Mesendoderm (in vitro differentiated cells): ENCODE data around the gene ABR.
"Not testable (repeated sequence)": the region's sequence is repeated elsewhere in the genome, so short reads cannot be mapped to it uniquely, and the experiment has no call there.

Experiments
- DNase-seq: peaks from one replicate; pipeline ENCODE4 v3.0.0; 2013
- H2AK5ac ChIP-seq: 2 replicates; pipeline ENCODE4 v1.6.1; 2013; ENCODE audit warnings: low read length, inconsistent platforms
- H2BK120ac ChIP-seq: 2 replicates; pipeline ENCODE4 v1.6.1; 2013; ENCODE audit warnings: low read depth, mild to moderate bottlenecking, low read length, moderate library complexity, mixed read lengths
- H2BK15ac ChIP-seq: replicated peaks from 2 replicates; pipeline ENCODE4 v1.6.1; 2013; ENCODE audit warnings: low read depth, mild to moderate bottlenecking, moderate library complexity
- H2BK5ac ChIP-seq: 2 replicates; pipeline ENCODE4 v1.6.1; 2013; ENCODE audit warnings: low read length, inconsistent platforms
- H3K18ac ChIP-seq: 2 replicates; pipeline ENCODE4 v1.6.1; 2013; ENCODE audit warnings: mild to moderate bottlenecking, low read length, mixed read lengths
- H3K23ac ChIP-seq: one replicate; pipeline ENCODE4 v1.6.1; 2013; ENCODE audit warnings: low read length
- H3K27ac ChIP-seq: 2 replicates; pipeline ENCODE4 v1.5.1; 2013; ENCODE audit warnings: low read depth, mild to moderate bottlenecking, inconsistent platforms, low read length, moderate library complexity
- H3K27me3 ChIP-seq: 2 replicates; pipeline ENCODE4 v1.6.1; 2013; ENCODE audit warnings: low read length, control low read depth, mild to moderate bottlenecking, inconsistent platforms; ENCODE audit not compliant: insufficient read depth, poor library complexity
- H3K36me3 ChIP-seq: 2 replicates; pipeline ENCODE4 v1.6.1; 2013; ENCODE audit warnings: low read length, inconsistent platforms; ENCODE audit not compliant: control insufficient read depth, insufficient read depth
- H3K4ac ChIP-seq: one replicate; pipeline ENCODE4 v1.6.1; 2013; ENCODE audit warnings: low read depth, mild to moderate bottlenecking, low read length, moderate library complexity
- H3K4me1 ChIP-seq: 2 replicates; pipeline ENCODE4 v1.6.1; 2013; ENCODE audit warnings: low read depth, low read length, inconsistent platforms; ENCODE audit not compliant: control insufficient read depth
- H3K4me2 ChIP-seq: 2 replicates; pipeline ENCODE4 v1.6.1; 2013; ENCODE audit warnings: low read length
- H3K4me3 ChIP-seq: 2 replicates; pipeline ENCODE4 v1.5.1; 2013; ENCODE audit warnings: mild to moderate bottlenecking, low read length
- H3K56ac ChIP-seq: one replicate; pipeline ENCODE4 v1.6.1; 2013; ENCODE audit warnings: low read length
- H3K79me1 ChIP-seq: 2 replicates; pipeline ENCODE4 v1.6.1; 2013; ENCODE audit warnings: low read length, inconsistent platforms
- H3K79me2 ChIP-seq: 2 replicates; pipeline ENCODE4 v1.6.1; 2013; ENCODE audit warnings: mild to moderate bottlenecking, low read length; ENCODE audit not compliant: control insufficient read depth, insufficient read depth
- H3K9ac ChIP-seq: 2 replicates; pipeline ENCODE4 v1.6.1; 2013; ENCODE audit warnings: low read length, inconsistent platforms
- H4K5ac ChIP-seq: one replicate; pipeline ENCODE4 v1.6.1; 2013; ENCODE audit warnings: low read length
- H4K8ac ChIP-seq: one replicate; pipeline ENCODE4 v1.6.1; 2013; ENCODE audit warnings: low read depth, mild to moderate bottlenecking, control low read depth, low read length, moderate library complexity
- WGBS: extraction: QIAGEN DNeasy Blood & Tissue Kit; methylation state at CpG from one replicate; pipeline ENCODE4 v1.1.7; 2013; ENCODE audit warnings: low lambda C conversion rate, missing lambda C conversion rate; ENCODE audit not compliant: insufficient coverage; ENCODE audit errors: extremely low coverage; 5-methylcytosine and 5-hydroxymethylcytosine counted together

Gene ABR

GRCh38 chr17:1123393-1123831, 56.4 kb downstream of the ABR start:
- no peak overlapping the region for H3K56ac ChIP-seq
- no peak overlapping the region for H2BK120ac ChIP-seq
- no peak overlapping the region for H2BK5ac ChIP-seq
- H3K18ac ChIP-seq = no peak overlapping the region
- no peak overlapping the region for H2BK15ac ChIP-seq
- H3K79me2 ChIP-seq = no peaks in the 10 kb centered on the region
- no peaks in the 10 kb centered on the region for H3K4me1 ChIP-seq
- no peak overlapping the region for H3K23ac ChIP-seq
- no peak overlapping the region for H3K4ac ChIP-seq
- no peaks in the 10 kb centered on the region for H3K27me3 ChIP-seq
- WGBS = no CpG with 5 or more reads among the region's 24 CpGs
- no peaks in the 10 kb centered on the region for H3K79me1 ChIP-seq
- no peak overlapping the region for H2AK5ac ChIP-seq
- no peak overlapping the region for H4K8ac ChIP-seq
- no peak for DNase-seq
- H3K9ac ChIP-seq = no peak overlapping the region
- H3K4me2 ChIP-seq = no peak overlapping the region
- no peak overlapping the region for H3K27ac ChIP-seq
- no peak overlapping the region for H4K5ac ChIP-seq
- no peak overlapping the region for H3K4me3 ChIP-seq
- H3K36me3 ChIP-seq = no peaks in the 10 kb centered on the region

GRCh38 chr17:1122533-1123392, 57.0 kb downstream of the ABR start:
- Histone ChIP-seq H2AK5ac (no peak overlapping the region), H3K4me1 (no peaks in the 10 kb centered on the region), H3K4me3 (no peak overlapping the region), H4K5ac (no peak overlapping the region), H3K9ac (no peak overlapping the region), H2BK15ac (no peak overlapping the region), H3K23ac (no peak overlapping the region), H2BK5ac (no peak overlapping the region), H3K4me2 (no peak overlapping the region), H3K56ac (no peak overlapping the region), H3K36me3 (no peaks in the 10 kb centered on the region), H3K79me2 (no peaks in the 10 kb centered on the region), H4K8ac (no peak overlapping the region), H3K4ac (no peak overlapping the region), H2BK120ac (no peak overlapping the region), H3K79me1 (no peaks in the 10 kb centered on the region), H3K27me3 (no peaks in the 10 kb centered on the region), H3K18ac (no peak overlapping the region), H3K27ac (no peak overlapping the region)
- WGBS = no CpG with 5 or more reads among the region's 21 CpGs
- peak; percentile 71 for DNase-seq

GRCh38 chr17:1121442-1121817, 58.4 kb downstream of the ABR start:
- not testable (repeated sequence) for H3K4me2 ChIP-seq, H2BK5ac ChIP-seq, H3K27me3 ChIP-seq, H3K9ac ChIP-seq, H3K18ac ChIP-seq, H3K56ac ChIP-seq, H4K8ac ChIP-seq, H2BK15ac ChIP-seq, H3K27ac ChIP-seq, H2BK120ac ChIP-seq, H2AK5ac ChIP-seq, H3K4ac ChIP-seq, H4K5ac ChIP-seq, H3K4me1 ChIP-seq, DNase-seq, H3K4me3 ChIP-seq, H3K79me2 ChIP-seq, H3K23ac ChIP-seq, H3K36me3 ChIP-seq, H3K79me1 ChIP-seq
- whole genome bisulfite sequencing = no CpG with 5 or more reads among the region's 1 CpG

DNA sequence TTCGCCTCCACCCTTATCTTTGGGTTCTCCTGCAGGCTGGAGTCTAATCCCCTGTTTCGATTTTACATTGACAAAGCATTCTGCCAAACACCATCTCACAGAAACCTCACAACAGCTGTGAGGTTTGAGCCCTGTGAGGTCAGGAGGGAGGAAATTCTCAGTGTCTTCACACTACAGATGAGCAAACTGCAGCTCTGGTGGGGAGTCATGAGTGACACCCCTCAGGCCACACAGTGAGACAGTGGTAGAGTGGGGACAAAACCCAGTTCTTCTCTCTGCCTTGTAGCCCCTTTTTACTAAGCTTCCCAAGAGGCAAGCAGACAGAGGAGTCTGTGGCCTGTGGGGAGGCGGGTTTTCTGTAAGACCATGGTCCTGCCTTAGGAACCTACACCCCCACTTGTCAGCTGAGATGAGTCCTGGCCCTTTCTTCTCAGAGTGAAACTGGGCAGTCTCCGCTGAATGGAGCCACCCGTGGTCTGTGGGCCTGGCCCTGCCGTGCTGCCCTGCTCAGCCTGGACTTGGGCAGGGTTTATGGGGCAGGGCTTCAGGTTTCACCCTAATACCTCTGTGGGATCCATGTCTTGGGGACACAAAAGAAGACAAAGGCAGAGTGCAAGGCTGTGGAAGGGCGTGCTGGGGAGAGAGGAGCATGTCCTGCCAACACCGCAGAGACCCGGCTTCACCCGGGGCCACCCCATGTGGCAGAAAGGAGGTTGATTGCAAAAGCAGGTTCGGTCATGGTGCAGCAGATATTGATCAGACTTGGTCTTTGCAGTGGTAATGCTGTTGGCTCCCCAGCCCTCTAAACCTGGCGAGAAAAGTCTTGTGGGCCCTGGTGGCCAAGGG, 59.0 kb downstream of the ABR start:
- no peak overlapping the region for H2BK120ac ChIP-seq
- H3K9ac ChIP-seq = no peak overlapping the region
- no peak overlapping the region for H2BK5ac ChIP-seq
- no peak overlapping the region for H3K4ac ChIP-seq
- no peaks in the 10 kb centered on the region for H3K79me1 ChIP-seq
- no peak for DNase-seq
- no peak overlapping the region for H2BK15ac ChIP-seq
- H3K18ac ChIP-seq = no peak overlapping the region
- no peaks in the 10 kb centered on the region for H3K79me2 ChIP-seq
- no peak overlapping the region for H3K4me2 ChIP-seq
- no CpG with 5 or more reads among the region's 12 CpGs for WGBS
- H3K36me3 ChIP-seq = no peaks in the 10 kb centered on the region
- H3K27ac ChIP-seq = no peak overlapping the region
- H3K56ac ChIP-seq = no peak overlapping the region
- no peak overlapping the region for H3K4me3 ChIP-seq
- no peaks in the 10 kb centered on the region for H3K27me3 ChIP-seq
- H3K23ac ChIP-seq = no peak overlapping the region
- no peaks in the 10 kb centered on the region for H3K4me1 ChIP-seq
- no peak overlapping the region for H4K5ac ChIP-seq
- H4K8ac ChIP-seq = no peak overlapping the region
- H2AK5ac ChIP-seq = no peak overlapping the region

DNA sequence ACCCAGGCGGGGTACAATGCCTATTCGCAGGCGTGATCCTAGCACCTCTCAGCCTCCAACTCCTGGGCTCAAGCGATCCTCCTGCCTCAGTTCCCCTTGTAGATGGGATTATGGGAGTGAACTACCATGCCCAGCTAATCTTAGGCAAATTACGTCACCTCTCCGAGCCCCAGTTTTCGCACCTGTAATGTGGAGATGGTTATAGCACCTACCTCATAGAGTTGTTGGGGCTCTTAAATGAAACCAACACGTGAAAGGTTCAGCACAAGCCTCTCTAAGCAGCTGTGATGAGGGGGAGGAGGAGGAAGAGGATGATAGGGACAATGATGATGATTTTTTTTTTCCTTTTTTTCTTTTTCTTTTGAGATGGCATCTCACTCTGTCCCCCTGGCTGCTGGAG, 59.9 kb downstream of the ABR start:
- no peak for DNase-seq
- WGBS = no CpG with 5 or more reads among the region's 8 CpGs
- no peak overlapping the region for H3K4ac ChIP-seq

More for the DNA sequence above, 59.9 kb downstream of the ABR start:
- H3K79me2 ChIP-seq = no peaks in the 10 kb centered on the region
- no peak overlapping the region for H3K4me3 ChIP-seq
- H3K4me1 ChIP-seq = no peaks in the 10 kb centered on the region
- H4K8ac ChIP-seq = no peak overlapping the region
- no peak overlapping the region for H3K56ac ChIP-seq
- H3K36me3 ChIP-seq = no peaks in the 10 kb centered on the region
- H2AK5ac ChIP-seq = no peak overlapping the region
- H3K79me1 ChIP-seq = no peaks in the 10 kb centered on the region
- no peak overlapping the region for H2BK5ac ChIP-seq
- H3K23ac ChIP-seq = no peak overlapping the region
- no peak overlapping the region for H3K18ac ChIP-seq
- no peak overlapping the region for H3K4me2 ChIP-seq
- no peak overlapping the region for H2BK15ac ChIP-seq
- H2BK120ac ChIP-seq = no peak overlapping the region
- no peaks in the 10 kb centered on the region for H3K27me3 ChIP-seq
- no peak overlapping the region for H4K5ac ChIP-seq
- H3K9ac ChIP-seq = no peak overlapping the region
- no peak overlapping the region for H3K27ac ChIP-seq
